ENCODE results near the gene FOXO1. TPM values are rescaled to one million over a fixed set of nuclear protein-coding genes. Genes with fewer than 3 reads are reported as not detected.

The FOXO1 gene
- total RNA-seq, 2 experiments from 2014 or later: 29.2 to 42.1 TPM

DNA sequence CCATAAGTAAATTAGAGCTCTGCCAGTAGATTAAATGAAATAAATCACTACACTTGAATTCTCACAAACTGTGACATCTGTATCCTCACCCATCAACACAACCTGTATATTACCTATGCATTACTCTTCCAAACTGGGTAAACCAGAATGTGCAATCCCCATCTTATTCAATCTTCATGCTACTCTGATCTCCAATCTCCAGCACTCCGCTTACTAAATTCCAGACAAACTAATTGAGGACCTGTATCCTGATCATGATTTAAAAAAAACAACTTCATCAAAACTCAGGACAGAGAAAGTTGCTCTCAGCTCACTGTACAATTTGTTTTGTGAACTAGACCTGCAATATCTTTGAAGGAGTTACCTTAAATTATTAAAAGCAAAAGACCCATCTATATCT, 74.4 kb downstream of the FOXO1 start:
- DNase-seq (ENCODE audit: low spot score): no peak
- intact Hi-C loops (cut with micrococcal nuclease; ENCODE audit: unreplicated experiment): no loop called here
- peaks cover 98% of the 10 kb centered on the region for H3K4me1 ChIP-seq (ENCODE audit: insufficient read depth, low read length, poor library complexity, severe bottlenecking)
- H3K9me2 ChIP-seq (ENCODE audit: insufficient read depth, low read length): no peaks in the 10 kb centered on the region
- no TSS peak for BruUV-seq (replicated peaks)
- H2AFZ ChIP-seq (ENCODE audit: low read length): no peak overlapping the region
- H3K9me3 ChIP-seq (ENCODE audit: low read length): no peaks in the 10 kb centered on the region
- TF ChIP-seq, protein P1, sequence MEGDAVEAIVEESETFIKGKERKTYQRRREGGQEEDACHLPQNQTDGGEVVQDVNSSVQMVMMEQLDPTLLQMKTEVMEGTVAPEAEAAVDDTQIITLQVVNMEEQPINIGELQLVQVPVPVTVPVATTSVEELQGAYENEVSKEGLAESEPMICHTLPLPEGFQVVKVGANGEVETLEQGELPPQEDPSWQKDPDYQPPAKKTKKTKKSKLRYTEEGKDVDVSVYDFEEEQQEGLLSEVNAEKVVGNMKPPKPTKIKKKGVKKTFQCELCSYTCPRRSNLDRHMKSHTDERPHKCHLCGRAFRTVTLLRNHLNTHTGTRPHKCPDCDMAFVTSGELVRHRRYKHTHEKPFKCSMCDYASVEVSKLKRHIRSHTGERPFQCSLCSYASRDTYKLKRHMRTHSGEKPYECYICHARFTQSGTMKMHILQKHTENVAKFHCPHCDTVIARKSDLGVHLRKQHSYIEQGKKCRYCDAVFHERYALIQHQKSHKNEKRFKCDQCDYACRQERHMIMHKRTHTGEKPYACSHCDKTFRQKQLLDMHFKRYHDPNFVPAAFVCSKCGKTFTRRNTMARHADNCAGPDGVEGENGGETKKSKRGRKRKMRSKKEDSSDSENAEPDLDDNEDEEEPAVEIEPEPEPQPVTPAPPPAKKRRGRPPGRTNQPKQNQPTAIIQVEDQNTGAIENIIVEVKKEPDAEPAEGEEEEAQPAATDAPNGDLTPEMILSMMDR (conservative IDR thresholded peaks at IDR 0.05; ENCODE audit: low read length): no peak
- TF ChIP-seq EZH2phosphoT487 (IDR thresholded peaks at IDR 0.05; ENCODE audit: borderline replicate concordance, low read depth, low read length): no peak
- peaks cover 25% of the 10 kb centered on the region; the same call in 1 of the 2 replicates for H4K20me1 ChIP-seq (ENCODE audit: insufficient read depth, low read length)
- POLR2A ChIA-PET: interaction anchor here (0.5 to 1.8 kb wide), 8 partner anchors 8 to 160 kb away, joined by 3 to 5 read pairs (median 4); no protein-coding TSS in a partner anchor
- H3K36me3 ChIP-seq (ENCODE audit: insufficient read depth, low read length): no peaks in the 10 kb centered on the region
- peaks cover 97% of the 10 kb centered on the region for H3K79me2 ChIP-seq (ENCODE audit: insufficient read depth, low read depth, low read length)
- CTCF ChIA-PET (ENCODE audit: unreplicated experiment): no interaction called here
- H3K27ac ChIP-seq (ENCODE audit: low read depth, low read length, poor library complexity, severe bottlenecking): peak overlapping the region; percentile 92
- H3K4me2 ChIP-seq (ENCODE audit: low read length): peak overlapping the region; percentile 98
- H3K4me3 ChIP-seq (ENCODE audit: low read depth, low read length, poor library complexity, severe bottlenecking): peak overlapping the region; percentile 4

GRCh38 chr13:40591091-40591490, 75.3 kb downstream of the FOXO1 start:
- ChIA-PET POLR2A (interaction anchor here (0.5 to 1.8 kb wide), 8 partner anchors 9 to 421 kb away, joined by 3 to 7 read pairs (median 4); no protein-coding TSS in a partner anchor), CTCF (ENCODE audit: unreplicated experiment) (interaction anchor here (0.6 to 1.0 kb wide), 2 partner anchors 10 to 92 kb away, joined by 3 to 6 read pairs; no protein-coding TSS in a partner anchor)
- TF ChIP-seq, protein P1 (conservative IDR thresholded peaks at IDR 0.05; ENCODE audit: low read length): no peak
- no peak for TF ChIP-seq EZH2phosphoT487 (IDR thresholded peaks at IDR 0.05; ENCODE audit: borderline replicate concordance, low read depth, low read length)
- Histone ChIP-seq H3K4me3 (ENCODE audit: low read depth, low read length, poor library complexity, severe bottlenecking) (peak overlapping the region; percentile 63), H3K79me2 (ENCODE audit: insufficient read depth, low read depth, low read length) (peaks cover 97% of the 10 kb centered on the region), H3K36me3 (ENCODE audit: insufficient read depth, low read length) (no peaks in the 10 kb centered on the region), H3K9me2 (ENCODE audit: insufficient read depth, low read length) (no peaks in the 10 kb centered on the region), H3K4me1 (ENCODE audit: insufficient read depth, low read length, poor library complexity, severe bottlenecking) (peaks cover 98% of the 10 kb centered on the region), H3K9me3 (ENCODE audit: low read length) (no peaks in the 10 kb centered on the region), H3K27ac (ENCODE audit: low read depth, low read length, poor library complexity, severe bottlenecking) (peak overlapping the region; percentile 92), H2AFZ (ENCODE audit: low read length) (no peak overlapping the region), H4K20me1 (ENCODE audit: insufficient read depth, low read length) (peaks cover 31% of the 10 kb centered on the region; the same call in 1 of the 2 replicates), H3K4me2 (ENCODE audit: low read length) (peak overlapping the region; percentile 98)
- peak; percentile 41 for DNase-seq (ENCODE audit: low spot score)
- BruUV-seq (replicated peaks): no TSS peak
- intact Hi-C loops (cut with micrococcal nuclease; ENCODE audit: unreplicated experiment): no loop called here
